Psoas muscle (tissue), 8 donors: ENCODE data around the gene R3HCC1L. TPM values are rescaled to one million over a fixed set of nuclear protein-coding genes. Genes with fewer than 3 reads are reported as not detected.

Experiments
- ATAC-seq, 4 donors: fragments of 200-7000 bp; cut with Tn5 transposase; one replicate each; pipeline ENCODE4 v1.9.1; 2020; ENCODE audit warnings: moderate library complexity in 3 of 4, mild to moderate bottlenecking in 2 of 4
- DNase-seq, 2 donors: peaks; one replicate each; pipeline ENCODE4 v3.0.0-alpha.2; 2020
- H3K27ac ChIP-seq: fragments of 200-600 bp; one replicate; pipeline ENCODE4 v1.8.0; 2022
- H3K27me3 ChIP-seq, 3 donors: fragments of 200-600 bp in 1 of 3; one replicate each; pipeline versions ENCODE4 v1.6.1 to v1.8.0; 2013 to 2022; ENCODE audit warnings: low read length in 2 of 3, mild to moderate bottlenecking in 2 of 3, moderate library complexity in 1 of 3; ENCODE audit not compliant: insufficient read depth in 3 of 3
- H3K36me3 ChIP-seq, 2 donors: fragments of 200-600 bp in 1 of 2; one replicate each; pipeline versions ENCODE4 v1.6.1 to v1.8.0; 2013 to 2022; ENCODE audit warnings: low read depth in 1 of 2, mild to moderate bottlenecking in 1 of 2, moderate library complexity in 1 of 2; ENCODE audit not compliant: insufficient read depth in 1 of 2
- H3K4me1 ChIP-seq: fragments of 200-600 bp; one replicate; pipeline ENCODE4 v1.8.0; 2022
- H3K4me3 ChIP-seq: fragments of 200-600 bp; one replicate; pipeline ENCODE4 v1.8.0; 2022; ENCODE audit warnings: mild to moderate bottlenecking
- H3K9me3 ChIP-seq: fragments of 200-600 bp; one replicate; pipeline ENCODE4 v1.8.0; 2022
- CTCF ChIP-seq: fragments of 200-600 bp; IDR thresholded peaks from one replicate; pipeline ENCODE4 v1.8.0; 2022; ENCODE audit warnings: antibody characterized with exemption
- WGBS, 3 donors: extraction: QIAGEN DNeasy Blood & Tissue Kit; methylation state at CpG; one replicate each; pipeline versions ENCODE4 v1.1.6 to v1.1.7; 2013; 5-methylcytosine and 5-hydroxymethylcytosine counted together
- intact Hi-C, 2 donors: fragments of 100-400 bp; cut with DNase I; formaldehyde crosslinking; loops; one replicate each; pipeline versions ENCODE4 v1.11.0 to v1.14.2; 2022
- polyA plus RNA-seq, 3 donors: library from polyadenylated mRNA; stranded (reverse); fragments of 200-250 nt; gene quantifications; one replicate each; pipeline ENCODE4 v1.2.3, GENCODE V29; 2013
- total RNA-seq, 4 donors: library from RNA; stranded (reverse); fragmentation: NEBNext Ultra II Directional in 2 of 4; extraction: Animal tissue kit (Norgen Biotek cat#: 25700) in 2 of 4; gene quantifications; one replicate each; pipeline versions ENCODE4 v1.2.1 to v1.2.4, GENCODE V29; 2021 to 2023
- donor health status: healthy with polysubstance abuse.
- donor health status: DM: no; HTN: no; CAD: no; lungs with moderate emphysema.
- donor health status: Bipolar disorder and iron deficiency.
- donor health status: healthy.
- donor health status: DM: yes; HTN: yes; CAD: no.
- donor health status: DM: no; HTN: no; CAD: no.
- donor health status: DM: no; HTN: no; CAD: no.
- donor health status: DM: yes; HTN: yes; CAD: no.

The R3HCC1L gene
- total and polyA plus RNA-seq, 7 donors = 5.2 to 18.3 (median 6.2) TPM

DNA sequence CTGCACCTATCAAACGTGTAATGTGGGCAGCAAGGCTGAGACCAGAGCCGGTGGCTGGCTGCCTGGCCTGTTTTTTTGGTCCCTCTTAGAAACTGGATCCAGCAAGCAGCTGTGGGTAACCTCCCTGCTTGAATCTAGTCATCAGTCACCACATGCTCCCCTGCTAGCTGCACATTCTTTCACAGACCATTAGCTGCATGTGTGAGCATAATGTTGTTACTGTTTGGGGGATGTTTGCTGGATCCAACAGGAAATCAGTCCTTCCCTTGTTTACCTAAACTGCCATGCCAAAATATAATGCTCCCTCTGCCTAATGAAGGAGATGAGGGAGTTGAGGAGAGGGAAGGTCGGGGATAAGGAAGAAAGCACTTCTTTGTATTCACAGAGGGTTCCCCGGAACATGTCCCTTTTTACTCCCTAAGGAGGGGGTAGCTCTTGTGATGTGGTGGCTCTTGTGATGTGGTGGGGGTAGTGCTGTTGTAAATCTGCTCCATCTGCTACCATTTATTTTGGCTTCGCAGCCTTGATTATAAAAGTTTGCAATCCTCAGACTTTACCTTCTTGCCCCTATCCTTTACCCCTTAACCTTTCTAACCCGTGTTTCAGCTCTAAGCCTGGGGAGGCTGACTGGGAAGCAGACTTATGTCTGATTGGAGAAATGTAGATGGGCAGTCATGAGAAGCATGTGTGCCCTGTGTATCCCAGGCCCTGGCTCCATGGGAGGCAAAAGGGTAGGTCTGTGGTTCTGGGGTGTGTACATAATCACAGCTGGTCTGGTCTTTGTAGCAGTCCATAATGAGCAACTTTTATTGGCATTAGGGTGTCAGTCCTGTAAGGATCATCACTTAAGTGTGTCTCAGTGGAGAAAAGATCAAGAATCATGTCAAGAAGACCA lies 112.7 kb downstream of the R3HCC1L start:
- H3K4me3 ChIP-seq = no peak overlapping the region
- no peaks in the 10 kb centered on the region for H3K27me3 ChIP-seq
- ATAC-seq (peak; percentile 68 to 92 (median 84)), DNase-seq (peak in 1 of 2 donors; percentile 68)
- H3K9me3 ChIP-seq = no peaks in the 10 kb centered on the region
- peaks cover 38% of the 10 kb centered on the region for H3K4me1 ChIP-seq
- no peak for TF ChIP-seq CTCF
- peak overlapping the region; percentile 59 for H3K27ac ChIP-seq
- intact Hi-C loops = loop anchor here in 1 of 2 donors (10.0 kb wide), 1 partner anchor 998 kb away; no protein-coding TSS in a partner anchor
- peaks cover 4 to 60% of the 10 kb centered on the region in 2 donors for H3K36me3 ChIP-seq
- WGBS, 3 donors = 32 to 42% (median 37%) methylated on average over 6 of the region's 6 CpGs

DNA sequence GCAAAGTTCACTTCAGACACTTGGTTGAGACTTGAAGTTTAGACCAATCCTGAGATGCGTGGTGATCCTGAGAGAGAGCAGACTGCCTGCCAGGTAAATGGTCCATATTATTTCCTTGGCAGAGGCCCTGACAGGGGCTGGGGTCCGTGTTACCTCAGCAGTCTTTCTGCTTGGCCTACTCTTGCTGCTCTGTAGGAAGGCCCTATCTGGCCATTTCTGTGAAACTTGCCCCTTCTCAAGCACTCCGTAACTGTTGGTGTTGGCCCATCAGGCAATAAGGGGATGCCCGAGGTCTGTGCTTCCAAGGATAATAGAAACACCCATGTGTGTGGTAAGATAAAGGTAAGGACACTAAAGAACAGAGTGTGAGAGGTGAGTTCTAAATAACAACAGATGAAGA lies 113.6 kb downstream of the R3HCC1L start:
- DNase-seq (no peak), ATAC-seq (no peak)
- Histone ChIP-seq H3K36me3 (peaks cover 4 to 68% of the 10 kb centered on the region in 2 donors), H3K4me3 (no peak overlapping the region), H3K27ac (no peak overlapping the region), H3K9me3 (no peaks in the 10 kb centered on the region), H3K4me1 (peaks cover 38% of the 10 kb centered on the region), H3K27me3 (no peaks in the 10 kb centered on the region)
- no peak for TF ChIP-seq CTCF
- intact Hi-C loops = loop anchor here in 1 of 2 donors (10.0 kb wide), 1 partner anchor 997 kb away; no protein-coding TSS in a partner anchor
- 90 to 96% (median 93%) methylated on average over 4 of the region's 4 CpGs for WGBS, 3 donors

DNA sequence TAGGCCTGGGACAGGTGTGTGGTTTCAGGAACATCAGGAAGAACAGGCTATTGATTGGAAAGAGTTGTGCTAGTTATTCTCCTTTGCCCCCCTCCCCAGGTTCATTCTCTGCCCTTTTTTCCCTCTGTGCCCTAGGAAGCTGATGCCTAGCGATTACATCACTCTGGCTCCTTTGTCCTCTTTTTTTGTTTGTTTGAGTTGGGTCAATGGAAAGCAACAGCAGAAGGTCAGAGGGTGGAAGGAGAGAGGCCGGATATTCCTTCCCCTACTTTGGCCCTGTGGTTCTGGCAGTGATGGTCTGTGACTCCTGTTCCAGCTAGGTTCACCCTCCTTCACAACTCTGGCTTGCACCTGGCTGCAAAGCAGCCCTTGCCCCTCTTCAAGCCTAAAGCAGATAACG lies 114.7 kb downstream of the R3HCC1L start:
- peaks cover 4 to 73% of the 10 kb centered on the region in 2 donors for H3K36me3 ChIP-seq
- 81 to 93% (median 93%) methylated on average over 3 of the region's 3 CpGs for WGBS, 3 donors
- ATAC-seq = no peak
- H3K4me3 ChIP-seq = no peak overlapping the region
- H3K4me1 ChIP-seq = peaks cover 36% of the 10 kb centered on the region
- H3K9me3 ChIP-seq = no peaks in the 10 kb centered on the region
- no peaks in the 10 kb centered on the region for H3K27me3 ChIP-seq
- intact Hi-C loops = loop anchor here in 1 of 2 donors (10.0 kb wide), 1 partner anchor 996 kb away; no protein-coding TSS in a partner anchor
- H3K27ac ChIP-seq = no peak overlapping the region
- DNase-seq = no peak
- TF ChIP-seq CTCF = no peak

DNA sequence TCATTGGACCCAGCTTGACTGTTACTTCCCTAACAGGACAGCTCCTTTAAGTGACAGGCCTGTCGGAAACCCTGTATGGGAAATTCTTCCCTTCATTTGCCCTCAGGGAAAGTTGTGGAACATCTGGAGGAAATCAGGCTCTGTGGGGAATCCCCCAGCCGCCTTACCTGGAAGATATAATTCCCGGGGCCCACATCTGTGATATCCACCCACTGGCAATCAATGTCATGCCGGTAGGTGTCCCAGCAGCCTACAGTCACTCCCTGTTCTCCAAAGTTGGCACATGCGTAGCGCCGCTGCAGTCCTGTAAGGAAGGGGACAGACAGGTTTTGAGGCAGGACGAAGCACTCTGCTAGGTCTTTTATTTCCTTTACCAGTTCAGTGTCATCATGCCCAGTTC lies 116.9 kb downstream of the R3HCC1L start:
- peaks cover 14% of the 10 kb centered on the region for H3K4me1 ChIP-seq
- intact Hi-C loops = loop anchor here in 1 of 2 donors (10.0 kb wide), 1 partner anchor 413 kb away; no protein-coding TSS in a partner anchor
- no peaks in the 10 kb centered on the region for H3K9me3 ChIP-seq
- ATAC-seq (no peak), DNase-seq (no peak)
- no peak for TF ChIP-seq CTCF
- peaks cover 0 to 72% of the 10 kb centered on the region in 2 donors for H3K36me3 ChIP-seq
- H3K27me3 ChIP-seq = no peaks in the 10 kb centered on the region
- 77 to 82% (median 79%) methylated on average over 8 of the region's 8 CpGs for WGBS, 3 donors
- H3K4me3 ChIP-seq = no peak overlapping the region
- no peak overlapping the region for H3K27ac ChIP-seq
